Brain pericyte (primary cell): Measurements from ENCODE around the gene ALDOA.
"Not testable (repeated sequence)": the region's sequence is repeated elsewhere in the genome, so short reads cannot be mapped to it uniquely, and the experiment has no call there.

ENCODE experiments used
- DNase-seq: peaks from one replicate; pipeline ENCODE4 v3.0.0-alpha.2; 2012; ENCODE audit warnings: low read depth, low spot score

The ALDOA gene

DNA sequence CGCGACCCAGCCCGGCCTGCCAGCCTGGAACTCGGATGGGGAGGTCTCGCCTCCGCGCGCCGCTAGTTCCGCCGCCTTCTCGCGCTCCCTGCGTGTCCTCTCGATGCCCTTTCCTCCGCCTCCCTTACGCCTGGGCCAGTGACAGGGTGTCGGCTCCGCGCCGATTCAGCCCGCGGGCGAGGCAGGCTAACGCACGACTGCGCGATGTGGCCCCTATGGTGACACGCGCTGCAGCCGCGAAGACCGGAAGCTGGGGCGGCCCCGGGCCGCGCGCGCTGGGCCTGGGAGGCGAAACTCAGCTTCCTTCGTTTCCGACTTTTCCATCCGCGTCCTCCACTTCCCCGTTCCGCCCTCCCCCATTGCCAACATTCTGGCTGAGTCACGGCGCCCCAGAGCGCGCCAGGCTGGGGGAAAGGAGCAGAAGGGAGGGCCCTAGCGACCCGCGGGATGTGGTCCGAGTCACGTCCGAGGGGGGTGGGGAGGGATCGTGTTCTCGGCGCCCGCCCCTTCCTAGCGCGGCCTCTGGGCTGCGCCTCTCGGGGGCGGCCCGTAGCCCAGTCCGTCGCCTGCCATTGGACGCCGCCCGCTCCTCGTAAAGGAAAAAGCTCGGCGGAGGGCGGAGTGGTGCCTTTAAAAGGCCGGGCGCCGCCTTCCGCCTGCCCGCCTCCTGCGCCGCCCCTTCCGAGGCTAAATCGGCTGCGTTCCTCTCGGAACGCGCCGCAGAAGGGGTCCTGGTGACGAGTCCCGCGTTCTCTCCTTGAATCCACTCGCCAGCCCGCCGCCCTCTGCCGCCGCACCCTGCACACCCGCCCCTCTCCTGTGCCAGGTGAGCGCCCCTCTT, at the start of gene ALDOA:
Gene ALDOA (plus strand): TSS at position 659 of the 841 bp plus-strand sequence. CDS start 1,138 bp downstream, outside the sequence.
- DNase-seq = peak; percentile 99

- DNase-seq = no peak
Measured at GRCh38 chr16:30016555-30017276, 48.8 kb upstream of the ALDOA start.

DNA sequence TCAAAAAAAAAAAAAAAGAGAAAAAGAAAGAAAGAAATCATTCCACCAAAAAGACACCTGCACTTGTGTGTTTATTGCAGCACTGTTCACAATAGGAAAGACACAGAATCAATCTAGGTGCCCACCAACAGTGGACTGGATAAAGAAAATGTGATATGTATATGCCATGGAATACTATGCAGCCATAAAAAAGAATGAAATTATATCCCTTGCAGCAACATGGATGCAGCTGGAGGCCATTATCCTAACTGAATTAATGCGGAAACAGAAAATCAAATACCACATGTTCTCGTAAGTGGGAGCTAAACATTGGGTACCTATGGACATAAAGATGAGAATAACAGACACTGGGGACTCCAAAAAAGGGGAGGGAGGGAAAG, 48.3 kb upstream of the ALDOA start:
- no peak for DNase-seq

DNA sequence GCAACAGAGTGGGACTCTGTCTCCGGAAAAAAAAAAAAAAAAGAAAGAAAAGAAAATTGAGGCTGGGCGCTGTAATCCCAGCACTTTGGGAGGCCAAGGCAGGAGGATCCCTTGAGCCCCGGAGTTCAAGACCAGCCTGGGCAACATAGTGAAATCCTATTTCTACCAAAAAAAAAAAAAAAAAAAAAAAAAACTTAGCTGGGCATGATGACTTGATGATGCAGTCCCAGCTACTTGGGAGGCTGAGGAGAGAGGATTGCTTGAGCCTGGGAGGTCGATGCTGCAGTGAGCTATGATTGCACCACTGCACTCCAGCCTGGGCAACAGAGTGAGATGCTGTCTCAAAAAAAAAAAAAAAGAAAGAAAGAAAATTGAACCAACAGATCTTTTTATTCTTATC, 47.6 kb upstream of the ALDOA start:
- not testable (repeated sequence) for DNase-seq

GRCh38 chr16:30018731-30019158, 46.8 kb upstream of the ALDOA start:
- no peak for DNase-seq

DNA sequence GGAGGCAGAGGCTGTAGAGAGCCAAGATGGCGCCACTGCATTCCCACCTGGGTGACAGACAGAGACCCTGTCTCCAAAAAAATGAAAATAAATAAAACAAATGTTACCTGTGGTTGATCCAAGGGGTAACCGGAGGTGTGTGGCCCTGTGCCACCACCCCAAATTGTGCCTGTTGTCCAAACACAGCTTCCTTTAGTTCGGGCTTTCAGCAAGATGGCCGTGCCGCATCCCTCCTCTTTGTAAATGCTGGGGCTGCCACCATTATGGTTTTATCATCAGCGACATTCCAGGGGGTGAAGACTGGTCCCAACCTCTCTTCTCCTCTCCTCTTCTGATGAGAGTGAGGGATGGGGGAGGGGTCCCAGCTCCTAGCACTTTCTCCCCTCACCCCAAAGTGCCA, 42.7 kb upstream of the ALDOA start, which contains the start of gene C16orf92:
Gene C16orf92 (plus strand): TSS at position 312 of the 400 bp plus-strand sequence. CDS start 143 bp downstream, outside the sequence.
- DNase-seq = no peak

DNA sequence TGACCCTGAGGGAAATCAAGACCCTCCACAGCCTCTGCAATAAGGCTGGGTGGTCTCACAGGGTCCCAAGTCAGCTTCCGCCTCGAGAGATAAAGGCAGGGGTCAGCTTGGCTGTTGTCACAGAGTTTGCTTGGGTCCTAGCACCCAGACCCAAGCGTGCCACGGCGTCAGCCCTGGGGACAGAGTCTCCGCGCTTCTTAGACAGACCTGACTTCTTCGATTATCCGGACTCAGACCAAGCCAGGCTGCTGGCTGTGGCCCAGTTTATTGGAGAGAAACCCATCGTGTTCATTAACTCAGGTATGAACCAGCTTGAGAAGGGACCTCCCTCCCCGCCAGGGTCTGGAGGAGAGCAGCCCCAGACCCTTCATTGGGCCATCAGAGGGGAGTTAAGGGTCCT, 42.0 kb upstream of the ALDOA start:
- DNase-seq = no peak

GRCh38 chr16:30024451-30024850, 41.1 kb upstream of the ALDOA start:
- no peak for DNase-seq

- no peak for DNase-seq
Measured at GRCh38 chr16:30025156-30025555, 40.4 kb upstream of the ALDOA start.

- DNase-seq = no peak
Measured at GRCh38 chr16:30025574-30025973, 40.0 kb upstream of the ALDOA start.

DNA sequence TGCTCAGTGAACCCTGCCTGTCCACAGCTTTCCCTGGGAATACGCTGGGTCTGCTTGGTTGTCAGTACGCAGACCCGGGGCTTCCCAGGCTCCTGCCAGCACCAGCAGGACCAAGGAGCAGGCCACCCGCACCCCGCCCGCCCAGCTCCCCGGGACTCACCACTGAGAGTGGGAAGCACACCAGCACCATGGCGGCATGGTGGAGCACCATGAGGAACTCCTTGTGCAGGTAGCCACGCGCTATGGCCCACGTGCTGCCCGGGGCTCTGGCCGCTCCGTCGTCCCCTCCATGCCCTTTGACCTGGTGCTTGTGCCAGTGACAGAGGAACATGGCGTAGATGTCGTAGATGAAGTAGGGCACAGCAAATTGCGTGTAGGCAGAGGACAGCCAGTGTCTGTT, 39.1 kb upstream of the ALDOA start:
- DNase-seq = no peak

GRCh38 chr16:30027588-30028437, 37.7 kb upstream of the ALDOA start:
- DNase-seq = no peak

DNA sequence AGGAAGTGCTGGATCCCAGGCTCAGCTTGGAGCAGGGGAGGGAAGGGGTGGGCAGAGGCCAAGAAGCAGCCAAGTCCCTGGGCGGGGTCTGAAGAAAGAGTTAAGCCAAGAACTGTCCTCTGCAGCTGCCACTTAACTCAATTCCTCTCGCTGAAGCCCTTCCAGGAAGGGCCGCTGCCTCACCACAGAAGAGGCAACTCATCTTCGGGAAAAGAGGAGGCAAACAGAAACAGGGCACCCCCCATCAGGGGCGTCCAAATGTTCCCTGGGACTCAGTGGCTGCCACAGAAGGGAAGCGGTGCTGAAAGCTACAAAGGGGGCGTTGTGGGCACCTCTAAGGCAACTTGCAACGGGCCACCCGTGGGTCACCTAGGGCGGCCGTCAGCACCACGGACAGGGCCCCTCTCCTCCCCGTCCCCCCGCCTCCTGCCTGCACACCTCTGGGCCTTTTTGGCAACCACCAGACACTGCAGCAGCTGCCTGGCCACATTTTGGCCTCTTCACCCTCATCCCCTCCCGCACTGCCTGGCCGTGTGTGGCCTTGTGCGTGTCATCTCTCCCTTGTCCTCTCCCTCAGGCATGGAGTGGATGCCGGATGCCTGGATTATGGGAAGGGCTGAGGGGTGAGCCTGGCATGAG, 37.0 kb upstream of the ALDOA start:
- DNase-seq = no peak

- DNase-seq = no peak
Measured at GRCh38 chr16:30030011-30030685, 35.4 kb upstream of the ALDOA start.

GRCh38 chr16:30030841-30031413, 34.6 kb upstream of the ALDOA start, which contains the start of gene TLCD3B:
Gene TLCD3B, minus strand, starts transcription at chr16:30031271. Its CDS starts 744 bp downstream, at chr16:30030527.
- DNase-seq = no peak

DNA sequence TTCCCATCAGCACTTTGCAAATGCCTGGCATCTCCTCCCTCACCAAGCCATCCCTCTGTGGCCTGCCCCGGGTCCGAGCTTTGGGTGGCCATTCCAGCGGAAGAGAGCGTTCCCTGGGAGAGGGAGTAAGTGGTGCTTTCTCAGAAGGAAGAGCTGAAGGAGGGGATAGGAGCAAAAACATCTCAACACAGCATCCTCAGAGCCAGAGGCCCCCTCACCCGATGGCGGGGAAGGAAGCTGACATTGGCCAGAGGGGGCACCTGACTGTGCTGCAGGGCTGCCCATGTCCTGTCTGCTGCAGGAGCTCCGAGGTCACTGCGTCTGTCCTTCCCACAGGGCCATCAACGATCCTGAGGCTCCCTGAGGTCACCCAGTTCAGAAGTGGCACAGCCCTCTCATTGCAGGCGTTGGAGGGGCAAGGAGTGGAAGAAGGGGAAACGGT, 34.1 kb upstream of the ALDOA start:
- DNase-seq = no peak

DNA sequence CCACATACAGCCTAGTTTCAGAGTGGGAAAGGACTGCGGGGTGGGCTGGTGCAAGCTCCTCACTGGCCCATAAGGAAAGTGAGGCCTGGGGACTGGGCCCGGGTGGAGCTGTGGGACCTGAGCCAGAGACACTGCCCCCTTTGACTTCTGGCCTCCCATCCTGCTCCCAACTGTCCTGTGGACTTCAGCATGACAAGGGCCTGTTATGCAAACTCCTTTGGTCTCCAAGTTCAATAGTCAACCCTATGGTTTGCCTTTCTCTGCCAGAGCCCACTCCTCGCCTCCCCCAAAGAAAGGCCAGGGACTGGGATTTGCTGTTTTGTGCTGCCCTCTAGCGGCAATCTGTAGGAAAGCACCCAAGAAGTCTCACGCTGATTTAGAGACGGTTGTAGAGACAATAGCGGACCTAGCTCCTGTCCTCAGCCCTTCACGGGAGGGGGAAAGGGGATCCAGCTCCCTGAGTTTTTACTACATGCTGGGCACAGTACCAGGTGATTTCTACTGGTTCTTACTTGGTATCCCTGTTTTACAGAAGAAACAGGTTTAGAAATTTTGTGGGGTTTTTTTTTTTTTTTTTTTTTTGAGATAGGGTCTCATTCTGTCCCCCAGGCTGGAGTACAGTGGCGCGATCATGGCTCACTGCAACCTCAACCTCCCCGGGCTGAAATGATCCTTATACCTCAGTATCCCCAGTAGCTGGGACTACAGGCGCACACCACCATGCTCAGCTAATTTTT, 33.3 kb upstream of the ALDOA start:
- no peak for DNase-seq

DNA sequence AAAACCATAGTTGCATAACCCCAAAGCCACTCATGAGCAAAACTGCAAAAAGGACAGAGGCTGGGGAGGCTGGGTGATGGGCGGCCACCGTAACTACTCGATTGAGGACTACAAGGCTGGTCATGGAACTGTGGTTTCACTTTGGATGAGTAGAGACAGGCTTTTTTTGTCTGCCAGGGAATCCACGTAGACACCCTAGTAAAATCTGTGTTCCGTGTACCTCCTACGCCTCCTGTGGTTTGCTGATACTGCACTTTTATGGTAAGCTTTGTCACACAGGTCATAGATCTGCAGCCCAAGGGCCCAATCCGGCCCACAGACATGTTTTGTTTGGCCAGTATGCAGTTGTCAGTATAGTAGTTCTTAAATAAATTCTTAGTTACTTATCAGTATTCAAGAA, 32.3 kb upstream of the ALDOA start:
- no peak for DNase-seq

- no peak for DNase-seq
Measured at GRCh38 chr16:30040221-30040620, 25.3 kb upstream of the ALDOA start.

GRCh38 chr16:30040690-30041089, 24.9 kb upstream of the ALDOA start:
- DNase-seq = not testable (repeated sequence)
